Transverse colon (tissue), 4 donors: ENCODE results near the gene ERFE. TPM values are rescaled to one million over a fixed set of nuclear protein-coding genes. Genes with fewer than 3 reads are reported as not detected.

Experiments used
- DNase-seq: peaks from one replicate; pipeline ENCODE4 v3.0.0-alpha.2; 2019
- H3K27ac ChIP-seq, 4 donors: fragments of 200-600 bp; sonication (generic); 2 replicates each; pipeline ENCODE4 v1.5.1; 2016 to 2018; ENCODE audit warnings: inconsistent platforms in 4 of 4
- H3K27me3 ChIP-seq: fragments of 200-600 bp; sonication (generic); 2 replicates; pipeline ENCODE4 v1.5.1; 2017; ENCODE audit warnings: inconsistent platforms
- H3K36me3 ChIP-seq, 4 donors: fragments of 200-600 bp; sonication (generic); 2 replicates each; pipeline ENCODE4 v1.5.1; 2017 to 2019; ENCODE audit warnings: inconsistent platforms in 4 of 4
- H3K4me1 ChIP-seq, 4 donors: fragments of 200-600 bp; sonication (generic); 2 replicates each; pipeline ENCODE4 v1.5.1; 2017 to 2020; ENCODE audit warnings: inconsistent platforms in 4 of 4
- H3K4me3 ChIP-seq, 4 donors: fragments of 200-600 bp; sonication (generic); 1 replicate in 1 of 4; 2 replicates in 3 of 4; pipeline versions ENCODE4 v1.5.1 to v1.6.1; 2017 to 2019; ENCODE audit warnings: inconsistent platforms in 4 of 4
- H3K9me3 ChIP-seq, 2 donors: fragments of 200-600 bp; sonication (generic); 2 replicates each; pipeline ENCODE4 v1.5.1; 2017 to 2019; ENCODE audit warnings: inconsistent platforms in 2 of 2
- CTCF ChIP-seq, 5 experiments: fragments of 200-600 bp in 3 of 5; fragments of 450-650 bp in 2 of 5; sonication (generic) in 3 of 5; IDR thresholded peaks; 1 replicate in 2 of 5; 2 replicates in 3 of 5; pipeline ENCODE4 v1.5.1; 2016 to 2017; ENCODE audit warnings: antibody characterized with exemption in 5 of 5, inconsistent platforms in 3 of 5, mild to moderate bottlenecking in 2 of 5, moderate library complexity in 1 of 5
- EP300 ChIP-seq: sonication (generic); formaldehyde crosslinking; IDR thresholded peaks from one replicate; pipeline ENCODE4 v1.6.1; 2017; ENCODE audit warnings: antibody characterized with exemption, low read depth
- POLR2A ChIP-seq: fragments of 450-650 bp; IDR thresholded peaks from one replicate; pipeline ENCODE4 v1.6.1; 2016; ENCODE audit warnings: antibody characterized with exemption, mild to moderate bottlenecking, moderate library complexity
- POLR2AphosphoS5 ChIP-seq, 3 donors: sonication (generic); formaldehyde crosslinking; IDR thresholded peaks; one replicate each; pipeline ENCODE4 v1.6.1; 2016; ENCODE audit warnings: antibody characterized with exemption in 3 of 3
- WGBS, 2 donors: methylation state at CpG; one replicate each; pipeline ENCODE4 v1.1.5; 2018; ENCODE audit warnings: low coverage in 1 of 2; 5-methylcytosine and 5-hydroxymethylcytosine counted together
- in situ Hi-C, 4 donors: fragments of 200-750 bp; cut with MboI; loops; one replicate each; pipeline versions ENCODE4 v1.15.0 to v1.15.1; 2017; ENCODE audit warnings: low sequenced_read_pairs in 3 of 4, low pct_ligation_motif_present in 1 of 4, low pct_unique_long_range_greater_than_20kb in 1 of 4
- intact Hi-C: fragments of 100-400 bp; cut with DNase I; formaldehyde crosslinking; loops from one replicate; pipeline ENCODE4 v1.15.1; 2023; ENCODE audit warnings: low total_unique reads
- total RNA-seq, 4 donors: library from RNA; depleted of rRNA; stranded (reverse); fragments of >200 nt; gene quantifications; one replicate each; pipeline ENCODE4 v1.1.0, GENCODE V29; 2016

Gene ERFE
- total RNA-seq, 4 donors from 2014 or later = 0.41 TPM; not detected in 3

GRCh38 chr2:238123991-238124470, 34.7 kb upstream of the ERFE start:
- intact Hi-C loops (no loop called here), in situ Hi-C loops (no loop called here)
- no peak overlapping the region for H3K27ac ChIP-seq
- peaks cover 8% of the 10 kb centered on the region for H3K27me3 ChIP-seq
- peaks cover 0 to 7% (median 0%) of the 10 kb centered on the region in 4 donors for H3K4me1 ChIP-seq
- no peak for DNase-seq
- H3K4me3 ChIP-seq = no peak overlapping the region
- no peaks in the 10 kb centered on the region for H3K9me3 ChIP-seq
- TF ChIP-seq CTCF (IDR thresholded peaks at IDR 0.05) (no peak), EP300 (no peak), POLR2AphosphoS5 (IDR thresholded peaks at IDR 0.05) (no peak), POLR2A (no peak)
- no peaks in the 10 kb centered on the region for H3K36me3 ChIP-seq
- 77% methylated on average over 14 of the region's 14 CpGs; no CpG with 5 or more reads in 1 of the 2 donors for WGBS, 2 donors

- Histone ChIP-seq H3K36me3 (no peaks in the 10 kb centered on the region), H3K27me3 (peaks cover 8% of the 10 kb centered on the region), H3K9me3 (no peaks in the 10 kb centered on the region), H3K4me3 (no peak overlapping the region), H3K27ac (no peak overlapping the region), H3K4me1 (peaks cover 0 to 7% (median 0%) of the 10 kb centered on the region in 4 donors)
- WGBS, 2 donors = 86 to 92% methylated on average over 9 to 19 of the region's 19 CpGs
- intact Hi-C loops (no loop called here), in situ Hi-C loops (no loop called here)
- DNase-seq = no peak
- TF ChIP-seq CTCF (IDR thresholded peaks at IDR 0.05) = no peak
- no peak for TF ChIP-seq POLR2AphosphoS5 (IDR thresholded peaks at IDR 0.05)
- no peak for TF ChIP-seq EP300
- TF ChIP-seq POLR2A = no peak
Observed at GRCh38 chr2:238124488-238125126, 34.2 kb upstream of the ERFE start.

GRCh38 chr2:238125127-238125885, 33.5 kb upstream of the ERFE start:
- no peaks in the 10 kb centered on the region for H3K9me3 ChIP-seq
- H3K36me3 ChIP-seq = no peaks in the 10 kb centered on the region
- 86% methylated on average over 15 of the region's 20 CpGs; no CpG with 5 or more reads in 1 of the 2 donors for WGBS, 2 donors
- H3K4me3 ChIP-seq = no peak overlapping the region
- TF ChIP-seq POLR2A (no peak), CTCF (IDR thresholded peaks at IDR 0.05) (no peak), POLR2AphosphoS5 (IDR thresholded peaks at IDR 0.05) (no peak), EP300 (no peak)
- peaks cover 8% of the 10 kb centered on the region for H3K27me3 ChIP-seq
- H3K4me1 ChIP-seq = peaks cover 0 to 7% (median 0%) of the 10 kb centered on the region in 4 donors
- H3K27ac ChIP-seq = no peak overlapping the region
- in situ Hi-C loops = no loop called here
- intact Hi-C loops = no loop called here
- no peak for DNase-seq

GRCh38 chr2:238126338-238126737, 32.4 kb upstream of the ERFE start:
- H3K36me3 ChIP-seq = no peaks in the 10 kb centered on the region

More at GRCh38 chr2:238126338-238126737, 32.4 kb upstream of the ERFE start:
- H3K27ac ChIP-seq = no peak overlapping the region
- TF ChIP-seq EP300 = no peak
- no peak for TF ChIP-seq CTCF (IDR thresholded peaks at IDR 0.05)
- no peak for TF ChIP-seq POLR2AphosphoS5 (IDR thresholded peaks at IDR 0.05)
- no peak for TF ChIP-seq POLR2A
- H3K4me1 ChIP-seq = peaks cover 0 to 7% (median 0%) of the 10 kb centered on the region in 4 donors
- 62 to 69% methylated on average over 2 of the region's 2 CpGs for WGBS, 2 donors
- no peaks in the 10 kb centered on the region for H3K9me3 ChIP-seq
- in situ Hi-C loops (no loop called here), intact Hi-C loops (no loop called here)
- H3K4me3 ChIP-seq = no peak overlapping the region
- DNase-seq = no peak
- no peaks in the 10 kb centered on the region for H3K27me3 ChIP-seq
